CD4-positive, CD25-positive, alpha-beta regulatory T cell (primary cell): ENCODE results near the gene SLC36A4. TPM values are rescaled to one million over a fixed set of nuclear protein-coding genes. Genes with fewer than 3 reads are reported as not detected.
"Not testable (repeated sequence)": the region's sequence is repeated elsewhere in the genome, so short reads cannot be mapped to it uniquely, and the experiment has no call there.

Experiments
- ATAC-seq, 2 donors: fragments of 150-1000 bp; cut with Tn5 transposase; one replicate each; pipeline ENCODE4 v1.10.0; 2021; ENCODE audit warnings: low read depth in 2 of 2, moderate number of reproducible peaks in 2 of 2, moderate library complexity in 1 of 2
- DNase-seq, 3 donors: peaks; one replicate each; pipeline versions ENCODE4 v3.0.0 to v3.0.0-alpha.2; 2012 to 2022; ENCODE audit warnings: mixed read lengths in 1 of 3
- H3K27ac ChIP-seq: one replicate; pipeline ENCODE4 v1.7.0; 2013; ENCODE audit warnings: mild to moderate bottlenecking, low read length; ENCODE audit not compliant: insufficient read depth, poor library complexity, severe bottlenecking
- H3K27me3 ChIP-seq: one replicate; pipeline ENCODE4 v1.7.0; 2013; ENCODE audit warnings: low read length; ENCODE audit not compliant: control insufficient read depth, insufficient read depth
- H3K36me3 ChIP-seq: one replicate; pipeline ENCODE4 v1.7.0; 2013; ENCODE audit warnings: mild to moderate bottlenecking, low read length, moderate library complexity; ENCODE audit not compliant: control insufficient read depth, insufficient read depth
- H3K4me1 ChIP-seq: 2 replicates; pipeline ENCODE4 v1.7.0; 2013; ENCODE audit warnings: mild to moderate bottlenecking, low read length; ENCODE audit not compliant: insufficient read depth, control insufficient read depth, poor library complexity, severe bottlenecking
- H3K4me3 ChIP-seq: one replicate; pipeline ENCODE4 v1.7.0; 2013; ENCODE audit warnings: low read depth, mild to moderate bottlenecking, low read length, moderate library complexity
- H3K9me3 ChIP-seq, 2 experiments: 1 replicate in 1 of 2; 2 replicates in 1 of 2; pipeline ENCODE4 v1.7.0; 2013; ENCODE audit warnings: low read length in 2 of 2, mild to moderate bottlenecking in 1 of 2, moderate library complexity in 1 of 2; ENCODE audit not compliant: control insufficient read depth in 2 of 2
- H3K27ac Mint-ChIP-seq, 3 donors: one replicate each; pipeline ENCODE4 v1.8.0; 2020 to 2022; ENCODE audit warnings: mild to moderate bottlenecking in 3 of 3, mixed read lengths in 3 of 3, moderate library complexity in 2 of 3
- H3K27me3 Mint-ChIP-seq: one replicate; pipeline ENCODE4 v1.8.0; 2022; ENCODE audit warnings: mild to moderate bottlenecking, mixed read lengths
- H3K36me3 Mint-ChIP-seq: one replicate; pipeline ENCODE4 v1.8.0; 2020; ENCODE audit warnings: mixed read lengths
- H3K4me1 Mint-ChIP-seq, 4 donors: one replicate each; pipeline ENCODE4 v1.8.0; 2020 to 2022; ENCODE audit warnings: mixed read lengths in 4 of 4, mild to moderate bottlenecking in 1 of 4
- H3K4me3 Mint-ChIP-seq, 4 donors: one replicate each; pipeline ENCODE4 v1.8.0; 2020 to 2022; ENCODE audit warnings: mild to moderate bottlenecking in 4 of 4, mixed read lengths in 4 of 4, moderate library complexity in 3 of 4
- H3K9me3 Mint-ChIP-seq, 7 donors: one replicate each; pipeline ENCODE4 v1.8.0; 2020 to 2022; ENCODE audit warnings: mixed read lengths in 7 of 7, mild to moderate bottlenecking in 3 of 7, moderate library complexity in 2 of 7
- polyA plus RNA-seq, 4 donors: library from polyadenylated mRNA; unstranded; fragments of 300-500 nt; fragmentation: Illumina TruSeq; gene quantifications; one replicate each; pipeline ENCODE4 v1.2.3, GENCODE V29; 2021
- total RNA-seq: library from RNA; stranded (reverse); gene quantifications from one replicate; pipeline ENCODE4 v1.2.3, GENCODE V29; 2022

Gene SLC36A4
- total RNA-seq (10.5 TPM), polyA plus RNA-seq (10 to 100 TPM; 10.3 to 17.4 (median 11.7) TPM)

- peaks cover 15% of the 10 kb centered on the region for H3K27me3 Mint-ChIP-seq
- H3K27ac Mint-ChIP-seq = peak within 1 kb of the TSS; percentile 92 to 96 (median 93)
- Histone ChIP-seq H3K9me3 (no peaks in the 10 kb centered on the region), H3K4me1 (peaks cover 15% of the 10 kb centered on the region), H3K4me3 (peak within 1 kb of the TSS; percentile 95), H3K27ac (peak within 1 kb of the TSS; percentile 84), H3K27me3 (peaks cover 2% of the 10 kb centered on the region), H3K36me3 (no peaks in the 10 kb centered on the region)
- peaks cover 4 to 26% (median 18%) of the 10 kb centered on the region in 4 donors for H3K4me1 Mint-ChIP-seq
- peak within 1 kb of the TSS; percentile 95 to 98 (median 96) for H3K4me3 Mint-ChIP-seq
- H3K9me3 Mint-ChIP-seq = no peaks in the 10 kb centered on the region
- ATAC-seq (peak; percentile 86 to 88), DNase-seq (peak; percentile 72 to 94 (median 81))
- no peaks in the 10 kb centered on the region for H3K36me3 Mint-ChIP-seq
Observed at GRCh38 chr11:93197380-93198214, at the start of gene SLC36A4. Gene SLC36A4 (minus strand): TSS chr11:93197991. CDS start chr11:93197832, 159 bp downstream.

DNA sequence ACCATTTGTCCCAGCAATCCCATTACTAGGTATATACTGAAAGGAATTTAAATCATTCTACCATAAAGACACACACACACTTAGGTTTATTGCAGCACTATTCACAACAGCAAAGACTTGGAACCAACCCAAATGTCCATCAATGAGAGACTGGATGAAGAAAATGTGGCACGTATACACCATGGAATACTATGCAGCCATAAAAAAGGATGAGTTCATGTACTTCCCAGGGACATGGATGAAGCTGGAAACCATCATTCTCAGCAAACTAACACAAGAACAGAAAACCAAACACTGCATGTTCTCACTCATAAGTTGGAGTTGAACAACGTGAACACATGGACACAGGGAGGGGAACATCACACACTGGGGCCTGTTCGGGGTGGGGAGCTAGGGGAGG lies 49.0 kb upstream of the SLC36A4 start:
- not testable (repeated sequence) for H3K4me1 Mint-ChIP-seq, H3K4me1 ChIP-seq, H3K9me3 ChIP-seq, H3K9me3 Mint-ChIP-seq, H3K27me3 ChIP-seq, DNase-seq, H3K36me3 Mint-ChIP-seq, H3K27ac Mint-ChIP-seq, H3K27me3 Mint-ChIP-seq, ATAC-seq, H3K4me3 ChIP-seq, H3K4me3 Mint-ChIP-seq, H3K27ac ChIP-seq, H3K36me3 ChIP-seq

GRCh38 chr11:93244018-93244417 lies 46.2 kb upstream of the SLC36A4 start:
- peaks cover 3% of the 10 kb centered on the region for H3K27me3 ChIP-seq
- peaks cover 9% of the 10 kb centered on the region for H3K27me3 Mint-ChIP-seq
- H3K36me3 ChIP-seq = no peaks in the 10 kb centered on the region
- DNase-seq (no peak), ATAC-seq (no peak)
- no peaks in the 10 kb centered on the region for H3K4me1 Mint-ChIP-seq
- H3K4me1 ChIP-seq = no peaks in the 10 kb centered on the region
- H3K4me3 ChIP-seq = no peak overlapping the region
- H3K9me3 Mint-ChIP-seq = peaks cover 0 to 5% (median 0%) of the 10 kb centered on the region in 7 donors
- no peaks in the 10 kb centered on the region for H3K36me3 Mint-ChIP-seq
- no peak overlapping the region for H3K27ac ChIP-seq
- no peaks in the 10 kb centered on the region for H3K9me3 ChIP-seq
- H3K4me3 Mint-ChIP-seq = no peak overlapping the region
- no peak overlapping the region for H3K27ac Mint-ChIP-seq

DNA sequence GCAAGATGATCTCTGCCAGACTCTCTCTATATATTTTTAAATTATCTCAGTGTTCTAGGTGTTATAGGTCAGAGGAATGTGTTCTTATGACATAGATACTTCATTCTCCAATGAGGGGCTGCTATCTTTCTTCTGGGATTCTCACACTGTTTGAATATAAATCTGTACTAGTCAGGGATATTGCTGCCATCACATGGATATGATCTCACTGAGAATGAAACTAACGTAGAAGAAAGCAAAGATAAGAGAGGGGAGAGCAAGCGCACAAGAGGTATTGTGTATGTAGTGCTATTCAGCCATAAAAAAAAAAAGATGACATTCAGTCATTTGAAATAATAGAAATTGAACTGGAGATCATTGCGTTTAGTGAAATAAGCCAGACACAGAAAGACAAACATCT lies 42.2 kb upstream of the SLC36A4 start:
- H3K36me3 ChIP-seq = no peaks in the 10 kb centered on the region
- peaks cover 3% of the 10 kb centered on the region for H3K27me3 ChIP-seq
- H3K4me1 Mint-ChIP-seq = no peaks in the 10 kb centered on the region
- ATAC-seq (no peak), DNase-seq (no peak)
- no peak overlapping the region for H3K4me3 Mint-ChIP-seq
- no peak overlapping the region for H3K27ac ChIP-seq
- H3K4me3 ChIP-seq = no peak overlapping the region
- no peaks in the 10 kb centered on the region for H3K36me3 Mint-ChIP-seq
- H3K4me1 ChIP-seq = no peaks in the 10 kb centered on the region
- H3K27ac Mint-ChIP-seq = peak overlapping the region in 1 of 3 donors; percentile 46
- peaks cover 23% of the 10 kb centered on the region for H3K27me3 Mint-ChIP-seq
- no peaks in the 10 kb centered on the region for H3K9me3 ChIP-seq
- no peaks in the 10 kb centered on the region for H3K9me3 Mint-ChIP-seq

DNA sequence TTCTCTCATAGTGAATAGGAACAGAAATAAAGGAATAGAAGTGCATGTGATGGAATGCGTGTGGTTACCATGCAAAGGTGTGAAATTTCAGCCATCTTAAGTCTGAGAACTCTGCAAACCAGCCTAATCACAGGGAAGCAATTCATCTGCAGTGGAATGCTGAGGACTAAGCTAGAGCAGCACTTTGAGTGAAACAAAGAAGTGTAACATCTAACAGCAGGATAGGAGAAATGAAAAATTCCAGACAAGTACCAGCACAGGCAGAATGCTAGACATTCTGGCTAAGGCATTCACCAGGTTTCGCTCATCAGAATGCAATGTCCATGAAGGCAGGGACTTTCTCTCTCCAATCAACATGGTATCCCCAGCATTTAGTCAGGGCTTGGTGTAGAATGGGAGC lies 41.2 kb upstream of the SLC36A4 start:
- ATAC-seq = no peak
- Histone ChIP-seq H3K36me3 (no peaks in the 10 kb centered on the region), H3K27me3 (peaks cover 3% of the 10 kb centered on the region), H3K4me1 (no peaks in the 10 kb centered on the region), H3K4me3 (no peak overlapping the region), H3K9me3 (no peaks in the 10 kb centered on the region), H3K27ac (no peak overlapping the region)
- H3K4me3 Mint-ChIP-seq = no peak overlapping the region
- no peaks in the 10 kb centered on the region for H3K36me3 Mint-ChIP-seq
- no peak for DNase-seq
- H3K4me1 Mint-ChIP-seq = no peaks in the 10 kb centered on the region
- no peaks in the 10 kb centered on the region for H3K9me3 Mint-ChIP-seq
- H3K27ac Mint-ChIP-seq = no peak overlapping the region
- H3K27me3 Mint-ChIP-seq = peaks cover 21% of the 10 kb centered on the region

GRCh38 chr11:93236741-93237675 lies 39.2 kb upstream of the SLC36A4 start:
- Histone ChIP-seq H3K27me3 (peaks cover 3% of the 10 kb centered on the region), H3K27ac (no peak overlapping the region), H3K9me3 (no peaks in the 10 kb centered on the region), H3K4me1 (no peaks in the 10 kb centered on the region), H3K36me3 (no peaks in the 10 kb centered on the region), H3K4me3 (no peak overlapping the region)
- no peaks in the 10 kb centered on the region for H3K4me1 Mint-ChIP-seq
- H3K9me3 Mint-ChIP-seq = no peaks in the 10 kb centered on the region
- peak in 1 of 3 donors; percentile 28 for DNase-seq
- H3K4me3 Mint-ChIP-seq = no peak overlapping the region
- H3K36me3 Mint-ChIP-seq = no peaks in the 10 kb centered on the region
- peaks cover 17% of the 10 kb centered on the region for H3K27me3 Mint-ChIP-seq
- H3K27ac Mint-ChIP-seq = no peak overlapping the region
- ATAC-seq = no peak

- Histone ChIP-seq H3K4me3 (no peak overlapping the region), H3K27me3 (peaks cover 3% of the 10 kb centered on the region), H3K4me1 (no peaks in the 10 kb centered on the region), H3K36me3 (no peaks in the 10 kb centered on the region), H3K27ac (no peak overlapping the region), H3K9me3 (no peaks in the 10 kb centered on the region)
- Mint-ChIP-seq H3K9me3 (no peaks in the 10 kb centered on the region), H3K27me3 (peaks cover 17% of the 10 kb centered on the region), H3K4me1 (no peaks in the 10 kb centered on the region), H3K27ac (no peak overlapping the region), H3K36me3 (no peaks in the 10 kb centered on the region), H3K4me3 (no peak overlapping the region)
- DNase-seq = peak; percentile 29 to 69 (median 43)
- ATAC-seq = peak; percentile 70 to 73
Observed at GRCh38 chr11:93234602-93235207, 36.9 kb upstream of the SLC36A4 start.
